ENCODE measurements around the gene AFMID.
A peak's percentile ranks its signal among the peaks of the same experiment; 100 is the strongest.

AFMID gene

DNA sequence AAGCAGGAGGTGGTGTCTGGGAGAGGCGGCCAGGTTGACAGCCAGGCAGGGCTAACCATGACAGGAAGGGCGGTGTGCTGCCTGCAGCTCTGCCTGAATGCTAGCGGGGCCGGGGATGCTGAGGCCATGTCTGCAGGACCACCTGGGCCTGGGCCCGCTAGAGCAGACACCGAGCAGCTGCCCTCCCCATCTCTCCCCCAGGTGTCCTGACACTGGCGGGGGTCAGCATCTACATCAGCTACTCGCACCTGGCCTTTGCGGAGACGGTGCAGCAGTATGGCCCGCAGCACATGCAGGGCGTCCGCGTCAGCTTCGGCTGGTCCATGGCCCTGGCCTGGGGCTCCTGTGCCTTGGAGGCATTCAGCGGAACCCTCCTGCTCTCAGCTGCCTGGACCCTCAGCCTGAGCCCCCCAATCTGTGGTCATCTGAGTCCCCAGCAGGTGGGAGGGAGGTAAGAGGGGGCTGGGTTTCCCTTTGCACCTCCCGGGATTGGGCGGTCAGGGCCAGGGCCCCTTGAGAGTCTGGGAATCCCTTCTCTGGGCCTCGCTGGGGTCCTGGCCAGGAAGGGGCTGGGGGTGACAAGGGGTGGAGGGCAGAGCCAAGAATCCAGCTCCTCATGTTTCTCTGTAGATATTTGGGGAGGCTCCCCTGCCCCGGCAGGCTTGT is 51.8 kb downstream of the AFMID start:
- Mint-ChIP-seq H3K4me1 (peaks cover 22 to 37% of the 10 kb centered on the region in 2 donors), H3K27me3 (peaks cover 9 to 11% of the 10 kb centered on the region in 2 donors), H3K27ac (no peak overlapping the region), H3K9me3 (peaks cover 3% of the 10 kb centered on the region in 2 donors), H3K36me3 (no peaks in the 10 kb centered on the region), H3K4me3 (no peak overlapping the region)
- DNase-seq (no peak), ATAC-seq (replicated peaks) (no peak)

DNA sequence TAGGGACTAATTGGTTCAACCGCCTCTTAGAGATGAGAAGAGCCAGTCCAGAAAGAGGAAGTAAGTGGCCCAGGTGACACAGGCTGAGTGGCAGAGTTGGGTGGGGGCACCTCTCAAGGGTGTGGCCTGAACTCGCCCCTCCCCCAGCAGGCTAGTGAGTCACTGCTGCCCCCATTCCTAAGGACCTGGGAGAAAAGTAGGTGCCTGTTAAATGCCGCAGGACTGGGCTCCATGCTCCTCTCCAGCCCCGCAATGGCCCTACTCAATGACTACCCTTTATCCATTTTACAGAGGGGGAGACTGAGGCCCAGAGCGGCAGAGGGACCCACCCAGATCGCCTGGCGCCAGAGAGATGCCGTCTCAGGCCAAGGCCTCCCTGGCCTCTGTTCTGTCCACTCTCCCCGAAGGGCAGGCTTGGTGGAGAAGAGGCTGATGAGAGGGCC is 52.3 kb downstream of the AFMID start:
- ATAC-seq (replicated peaks), result peak; percentile 39 to 79
- Mint-ChIP-seq H3K4me3 (no peak overlapping the region), H3K27ac (no peak overlapping the region)

DNA sequence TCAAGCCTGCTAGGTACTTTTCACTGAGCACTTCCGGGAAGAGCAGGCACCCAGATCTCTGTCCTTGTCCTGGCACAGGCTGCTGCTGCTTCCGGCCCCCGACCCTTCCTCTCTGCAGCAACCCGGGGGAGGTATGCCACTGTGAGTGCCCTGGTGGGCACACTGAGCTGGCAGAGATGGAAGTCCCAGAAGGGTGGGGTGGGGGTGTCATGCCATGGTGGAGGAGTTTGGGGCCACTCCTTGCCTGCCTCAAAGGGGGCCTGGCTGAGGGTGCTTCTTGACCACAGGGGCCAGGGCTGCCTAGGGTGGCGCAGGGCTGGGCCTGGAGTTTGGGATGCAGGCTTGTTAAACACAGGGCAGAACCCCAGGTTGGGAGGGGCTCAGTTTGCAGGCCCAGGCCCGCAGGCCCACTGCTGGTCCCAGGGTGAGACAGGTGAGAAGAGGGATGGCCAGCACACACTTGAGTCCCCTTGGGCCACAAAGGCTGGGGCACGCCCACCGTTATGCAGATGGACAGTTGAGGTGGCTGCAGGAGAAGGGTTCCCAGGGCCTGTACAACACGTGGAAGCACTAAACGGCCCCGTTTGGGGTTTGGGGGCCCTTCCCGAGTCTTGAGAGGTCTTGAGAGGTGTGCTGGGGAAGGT is 53.0 kb downstream of the AFMID start:
- Mint-ChIP-seq H3K27ac (no peak overlapping the region), H3K4me3 (no peak overlapping the region), H3K27me3 (peaks cover 0 to under 1% of the 10 kb centered on the region in 2 donors), H3K4me1 (peaks cover 25 to 37% of the 10 kb centered on the region in 2 donors), H3K9me3 (peaks cover 3% of the 10 kb centered on the region in 2 donors), H3K36me3 (no peaks in the 10 kb centered on the region)
- ATAC-seq (replicated peaks) (no peak), DNase-seq (no peak)

More for the DNA sequence above, 52.3 kb downstream of the AFMID start:
- peaks cover 4 to 6% of the 10 kb centered on the region in 2 donors for H3K27me3 Mint-ChIP-seq
- peaks cover 3% of the 10 kb centered on the region in 2 donors for H3K9me3 Mint-ChIP-seq
- peaks cover 25 to 37% of the 10 kb centered on the region in 2 donors for H3K4me1 Mint-ChIP-seq
- H3K36me3 Mint-ChIP-seq, result no peaks in the 10 kb centered on the region
- no peak for DNase-seq

DNA sequence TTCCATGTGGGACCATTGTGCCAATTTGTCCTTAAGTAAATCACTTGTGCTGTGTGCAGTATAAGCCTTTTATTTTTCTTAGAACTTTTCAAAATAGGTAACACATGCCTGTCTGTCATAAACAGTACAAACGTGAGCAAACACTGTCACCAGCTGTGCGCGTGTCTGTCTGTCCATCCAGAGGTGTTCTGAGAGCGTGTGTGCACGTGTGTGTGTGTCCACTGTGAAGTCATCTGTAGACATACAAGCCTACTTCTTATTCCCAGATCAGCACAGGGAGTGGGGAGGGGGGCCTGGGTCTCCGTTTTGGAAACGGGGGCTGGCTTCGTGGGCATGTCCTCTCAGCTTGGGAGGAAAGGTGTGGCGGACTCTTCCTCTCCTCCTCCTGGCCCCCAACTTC is 53.7 kb downstream of the AFMID start:
- no peak for DNase-seq
- Mint-ChIP-seq H3K27me3 (no peaks in the 10 kb centered on the region), H3K9me3 (peaks cover 3 to 7% of the 10 kb centered on the region in 2 donors), H3K4me1 (peaks cover 25 to 37% of the 10 kb centered on the region in 2 donors), H3K27ac (no peak overlapping the region), H3K36me3 (no peaks in the 10 kb centered on the region), H3K4me3 (no peak overlapping the region)
- ATAC-seq (replicated peaks), result no peak

DNA sequence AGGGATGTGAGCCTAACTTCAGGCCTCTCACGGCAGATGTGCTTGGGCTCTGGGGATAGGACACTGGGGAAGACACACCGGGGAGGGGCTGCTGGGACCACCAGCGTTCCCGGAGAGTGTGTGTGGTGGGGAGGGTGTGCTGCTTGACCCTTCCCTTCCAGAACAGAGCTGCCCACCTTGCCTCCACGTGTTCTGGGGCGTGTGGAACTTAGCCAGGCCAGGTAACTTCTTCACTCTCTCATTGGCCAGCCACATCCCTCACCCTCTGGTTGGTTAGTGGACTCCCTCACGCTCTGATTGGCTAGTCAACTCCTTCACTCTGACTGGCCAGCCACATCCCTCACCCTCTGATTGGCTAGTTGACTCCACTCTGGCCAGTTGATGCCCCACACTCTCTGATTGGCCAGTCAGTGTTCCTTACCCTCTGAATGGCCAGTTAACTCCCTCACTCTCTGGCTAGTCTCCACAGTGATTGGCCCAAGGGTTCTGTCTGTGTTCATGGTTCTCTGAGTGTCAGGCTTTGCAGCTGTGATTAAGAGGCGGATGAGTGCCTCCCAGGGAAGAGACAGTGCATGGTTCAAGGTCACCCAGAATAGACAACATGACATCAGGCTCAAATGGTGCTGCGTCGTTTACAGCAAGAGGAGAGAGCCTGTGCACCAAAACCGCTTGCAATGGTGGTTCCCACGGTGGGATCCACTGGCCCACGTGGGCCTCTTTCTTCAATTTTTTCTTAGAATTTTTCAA is 54.3 kb downstream of the AFMID start:
- peak overlapping the region; percentile 90 for H3K27ac Mint-ChIP-seq
- H3K9me3 Mint-ChIP-seq, result peaks cover 3 to 7% of the 10 kb centered on the region in 2 donors
- no peaks in the 10 kb centered on the region for H3K36me3 Mint-ChIP-seq
- ATAC-seq (replicated peaks), result no peak
- DNase-seq, result no peak
- peaks cover 25 to 37% of the 10 kb centered on the region in 2 donors for H3K4me1 Mint-ChIP-seq
- H3K27me3 Mint-ChIP-seq, result no peaks in the 10 kb centered on the region
- H3K4me3 Mint-ChIP-seq, result no peak overlapping the region

DNA sequence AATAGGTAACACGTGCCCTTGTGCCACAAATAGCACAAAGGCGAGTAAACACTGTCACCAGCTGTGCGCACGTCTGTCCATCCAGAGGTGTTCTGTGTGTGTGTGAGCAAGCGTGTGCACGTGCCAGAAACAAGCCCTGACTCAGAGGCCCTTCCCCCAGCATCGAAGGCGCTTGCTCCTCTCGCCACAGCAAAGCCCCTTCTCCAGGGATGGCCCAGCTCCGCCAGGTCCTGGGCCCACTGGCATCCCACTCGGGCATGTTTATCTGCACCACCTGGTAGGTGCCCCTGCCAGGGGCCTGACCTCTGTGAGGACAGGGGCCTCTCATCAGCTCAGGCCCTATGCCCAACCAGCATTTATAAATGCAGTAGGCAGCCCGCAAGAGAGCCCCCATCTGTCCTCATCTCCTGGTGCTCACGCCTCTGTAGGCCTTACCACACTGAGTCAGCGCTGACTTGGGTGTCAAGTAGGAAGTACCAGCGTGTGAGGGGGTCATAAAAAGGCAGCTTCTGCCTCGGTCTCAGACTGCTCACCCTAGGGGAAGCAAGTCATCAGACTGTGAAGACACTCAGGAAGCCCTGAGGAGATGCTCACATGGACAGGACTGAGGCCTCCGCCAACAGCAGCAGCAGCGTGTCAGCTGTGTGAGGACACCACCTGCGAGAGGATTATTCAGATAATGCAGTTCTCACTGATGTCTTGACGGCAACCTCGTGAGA is 55.0 kb downstream of the AFMID start:
- DNase-seq, result peak; percentile 61
- peak; percentile 82 to 87 for ATAC-seq (replicated peaks)
- H3K27ac Mint-ChIP-seq, result peak overlapping the region; percentile 93

DNA sequence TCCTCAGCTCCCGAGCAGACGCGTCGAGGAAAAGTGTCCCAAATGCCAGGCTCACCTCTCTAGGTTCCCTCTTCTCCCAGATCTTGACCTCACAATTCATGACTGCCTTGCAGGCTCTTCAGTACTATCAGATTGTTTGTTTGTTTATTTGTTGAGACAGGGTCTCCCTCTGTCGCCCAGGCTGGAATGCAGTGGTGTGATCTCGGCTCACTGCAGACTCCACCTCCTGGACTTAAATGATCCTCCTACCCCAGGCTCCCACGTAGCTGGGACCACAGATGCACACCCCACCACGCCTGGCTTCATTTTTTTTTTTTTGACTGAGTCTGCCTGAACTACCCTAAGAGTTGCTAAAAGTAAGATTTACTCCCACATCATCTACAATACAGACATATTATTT is 60.1 kb downstream of the AFMID start:
- DNase-seq (no peak), ATAC-seq (replicated peaks) (no peak)
- H3K27me3 Mint-ChIP-seq, result peaks cover 0 to 11% of the 10 kb centered on the region in 2 donors
- no peak overlapping the region for H3K4me3 Mint-ChIP-seq
- peaks cover 28 to 33% of the 10 kb centered on the region in 2 donors for H3K4me1 Mint-ChIP-seq
- H3K9me3 Mint-ChIP-seq, result peaks cover 0 to 7% of the 10 kb centered on the region in 2 donors
- H3K27ac Mint-ChIP-seq, result no peak overlapping the region
- no peaks in the 10 kb centered on the region for H3K36me3 Mint-ChIP-seq

More for the DNA sequence above, 55.0 kb downstream of the AFMID start:
- Mint-ChIP-seq H3K4me3 (no peak overlapping the region), H3K36me3 (no peaks in the 10 kb centered on the region), H3K9me3 (peaks cover 3 to 7% of the 10 kb centered on the region in 2 donors), H3K27me3 (no peaks in the 10 kb centered on the region), H3K4me1 (peaks cover 25 to 37% of the 10 kb centered on the region in 2 donors)

DNA sequence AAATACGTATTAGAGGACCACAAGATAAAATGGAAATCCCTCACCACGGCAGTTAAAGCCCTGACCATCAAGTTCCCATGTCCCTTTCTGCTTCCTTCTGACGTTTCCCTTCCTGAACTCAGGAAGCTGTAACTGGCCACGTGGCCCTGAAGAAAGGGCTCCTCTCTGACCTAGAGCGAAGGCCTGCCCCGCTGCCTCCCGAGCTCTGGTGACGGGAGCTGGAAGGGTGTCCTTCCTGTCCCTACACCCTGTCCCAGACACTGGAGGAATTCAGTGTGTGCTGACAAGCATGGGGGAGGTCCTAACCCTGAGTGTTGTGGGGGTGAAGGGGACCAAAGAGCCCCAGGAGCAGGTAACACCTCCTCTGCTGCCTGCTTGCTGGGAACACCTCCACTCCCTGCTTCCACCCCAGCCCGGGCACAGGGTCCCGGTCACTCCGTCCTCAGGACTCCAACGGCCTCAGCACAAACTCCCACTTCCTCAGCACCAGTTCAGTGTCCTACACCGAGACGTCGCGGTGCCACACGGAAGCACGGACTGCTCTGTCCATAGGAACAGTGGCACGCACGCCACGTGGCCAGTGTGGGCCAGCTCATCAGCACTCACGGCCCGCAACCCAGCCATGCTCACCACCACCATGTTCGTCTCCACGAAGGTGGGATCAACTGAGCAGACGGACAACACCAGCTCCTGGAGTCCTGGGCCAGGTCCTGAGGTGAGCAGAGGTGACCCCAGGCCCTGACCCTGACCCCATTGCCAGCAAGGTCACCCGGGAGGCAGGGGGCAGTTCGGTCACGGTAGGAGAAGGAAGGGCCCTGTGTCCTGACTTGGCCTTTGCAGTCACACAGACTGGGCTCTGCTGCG is 61.1 kb downstream of the AFMID start:
- ATAC-seq (replicated peaks) (no peak), DNase-seq (no peak)
- Mint-ChIP-seq H3K4me1 (peaks cover 26 to 33% of the 10 kb centered on the region in 2 donors), H3K27ac (peak overlapping the region; percentile 80), H3K27me3 (peaks cover 0 to 11% of the 10 kb centered on the region in 2 donors), H3K9me3 (peaks cover 0 to 4% of the 10 kb centered on the region in 2 donors), H3K4me3 (no peak overlapping the region), H3K36me3 (no peaks in the 10 kb centered on the region)

DNA sequence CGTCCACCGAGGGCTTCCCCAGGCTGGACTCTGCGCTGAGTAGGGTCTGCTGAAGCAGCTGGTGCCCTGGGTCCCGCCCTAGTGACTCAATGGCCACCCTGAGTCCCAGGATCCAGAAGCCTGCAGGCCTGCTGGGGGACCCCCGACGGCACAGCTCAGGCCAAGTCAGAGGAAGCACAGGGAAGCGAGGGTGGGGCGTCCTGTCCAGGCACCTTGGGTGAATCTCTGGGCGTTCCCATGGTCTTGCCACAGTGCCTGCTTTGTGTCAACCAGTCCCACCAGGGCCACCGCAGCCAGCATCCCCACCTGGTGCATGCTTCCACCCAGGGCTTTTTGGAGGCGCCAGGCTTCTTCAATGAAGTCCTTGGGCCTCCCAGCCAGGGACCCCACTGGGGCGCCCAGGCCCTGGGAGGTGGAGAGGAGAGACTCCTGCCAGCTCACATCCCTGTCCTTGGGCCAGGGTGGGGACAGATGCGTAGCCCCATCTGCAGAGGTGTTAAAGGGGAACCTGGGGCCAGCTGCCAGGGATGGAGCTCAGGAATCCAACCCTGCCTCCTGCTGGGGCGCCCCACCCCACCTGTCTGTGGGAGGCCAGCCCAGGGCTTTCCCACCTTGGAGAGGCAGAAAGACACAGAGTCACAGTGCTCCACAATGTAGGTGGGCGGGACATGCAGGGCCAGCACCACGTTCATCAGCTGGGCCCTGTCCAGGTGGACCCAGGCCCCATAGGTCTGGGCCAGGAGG is 62.1 kb downstream of the AFMID start:
- H3K36me3 Mint-ChIP-seq, result no peaks in the 10 kb centered on the region
- peaks cover 0 to 4% of the 10 kb centered on the region in 2 donors for H3K9me3 Mint-ChIP-seq
- H3K27me3 Mint-ChIP-seq, result peaks cover 0 to 11% of the 10 kb centered on the region in 2 donors
- no peak overlapping the region for H3K4me3 Mint-ChIP-seq
- peaks cover 26 to 39% of the 10 kb centered on the region in 2 donors for H3K4me1 Mint-ChIP-seq
- ATAC-seq (replicated peaks), result no peak
- no peak overlapping the region for H3K27ac Mint-ChIP-seq
- DNase-seq, result no peak

DNA sequence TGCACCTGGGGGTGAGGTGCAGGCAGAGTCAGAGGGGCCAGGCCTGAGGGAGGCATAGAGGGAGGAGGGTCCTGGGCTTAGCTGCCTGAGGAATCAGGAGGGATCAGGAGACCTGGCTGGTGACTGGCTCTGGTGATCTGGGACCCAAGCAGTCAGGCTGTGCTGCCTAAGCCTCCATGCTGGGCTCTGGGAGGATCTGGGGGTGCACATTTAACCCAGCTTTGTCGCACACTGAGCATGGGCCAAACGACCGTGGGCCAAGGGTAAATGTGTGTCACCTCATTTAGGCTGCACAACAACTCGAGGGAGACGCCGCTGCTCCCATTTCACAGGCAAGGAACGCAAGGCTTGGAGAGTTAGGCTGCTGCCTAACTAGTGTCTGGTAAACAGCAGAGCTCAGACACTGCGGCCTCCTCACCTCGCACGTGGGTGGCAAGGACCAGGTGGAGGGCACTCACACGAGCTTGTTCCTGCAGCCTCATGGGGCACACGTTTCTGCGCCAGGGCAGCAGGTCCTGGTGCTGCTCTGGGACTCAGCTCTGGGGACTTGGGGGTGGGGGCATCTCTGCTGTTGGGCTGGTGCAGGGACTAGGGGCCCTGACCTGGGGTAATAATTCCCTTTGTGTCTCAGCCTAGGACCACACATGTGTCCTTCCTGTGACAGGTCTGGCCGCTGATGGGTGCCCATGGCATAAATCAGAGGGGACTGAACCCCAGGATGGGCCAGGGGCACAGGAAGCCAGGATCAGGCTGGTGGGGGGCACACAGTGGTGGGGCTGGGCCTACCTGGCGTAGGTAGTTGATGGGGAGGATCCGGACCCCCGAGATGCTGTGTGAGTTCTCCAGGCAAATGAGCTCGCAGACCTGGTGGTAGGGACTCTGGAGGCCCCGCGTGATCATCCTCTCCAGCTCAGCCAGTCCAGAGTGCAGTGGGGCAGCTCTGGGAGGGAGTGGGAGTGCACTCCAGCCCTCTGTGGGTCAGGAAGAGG is 63.0 kb downstream of the AFMID start:
- Mint-ChIP-seq H3K27ac (no peak overlapping the region), H3K27me3 (peaks cover 0 to 11% of the 10 kb centered on the region in 2 donors), H3K4me3 (no peak overlapping the region), H3K4me1 (peaks cover 27 to 44% of the 10 kb centered on the region in 2 donors), H3K36me3 (no peaks in the 10 kb centered on the region), H3K9me3 (peaks cover 0 to 4% of the 10 kb centered on the region in 2 donors)
- no peak for ATAC-seq (replicated peaks)
- no peak for DNase-seq

DNA sequence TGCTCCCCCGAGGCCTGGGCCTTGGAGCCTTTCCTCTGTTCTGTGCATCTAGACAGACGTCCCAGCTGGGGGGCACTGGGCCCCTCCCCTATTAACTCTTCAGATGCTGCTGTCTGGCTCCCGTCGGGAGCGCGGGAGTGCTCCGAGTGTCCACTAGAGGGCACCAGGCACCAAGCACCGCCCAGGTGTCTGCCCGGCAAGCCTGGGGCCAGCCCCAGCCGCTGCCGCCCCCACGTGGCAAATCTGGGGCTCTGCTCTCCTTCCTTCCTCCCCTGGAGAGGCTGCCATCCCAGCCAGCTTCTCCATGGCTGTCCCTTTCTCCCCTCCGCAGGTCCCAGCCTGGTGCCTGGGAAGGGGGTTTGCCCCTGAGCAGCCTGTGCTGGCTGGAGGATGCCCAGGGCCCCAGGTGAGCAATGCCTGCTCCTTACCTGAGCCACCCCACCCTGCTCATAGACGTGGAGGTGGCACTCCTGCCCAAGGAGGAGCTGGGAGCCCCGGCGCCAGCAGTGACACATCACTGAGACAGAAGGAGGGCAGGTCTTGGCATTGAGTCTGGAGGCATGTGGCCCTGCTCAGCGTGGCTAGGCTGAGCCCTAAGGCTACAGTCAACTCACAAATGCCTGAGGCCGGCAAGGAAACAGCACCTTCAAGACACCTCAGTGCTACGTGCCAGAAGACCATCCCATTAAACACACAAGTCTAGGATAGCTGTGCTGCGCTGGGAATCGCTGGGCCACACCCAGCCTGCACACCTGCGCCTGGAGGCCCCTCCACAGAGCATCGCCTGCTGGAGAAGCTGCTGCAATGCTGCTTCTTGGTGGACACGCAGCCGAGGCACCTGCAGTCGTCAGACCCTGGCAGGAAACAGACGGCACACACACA is 64.0 kb downstream of the AFMID start:
- no peak overlapping the region for H3K27ac Mint-ChIP-seq
- DNase-seq (peak; percentile 80), ATAC-seq (replicated peaks) (peak; percentile 79 to 81)
- H3K4me1 Mint-ChIP-seq, result peaks cover 27 to 44% of the 10 kb centered on the region in 2 donors
- H3K36me3 Mint-ChIP-seq, result no peaks in the 10 kb centered on the region
- no peak overlapping the region for H3K4me3 Mint-ChIP-seq
- H3K9me3 Mint-ChIP-seq, result no peaks in the 10 kb centered on the region
- H3K27me3 Mint-ChIP-seq, result peaks cover 0 to 13% of the 10 kb centered on the region in 2 donors

Measured in stimulated activated naive B cell treated with anti-CD40 and anti-IgM and Interleukin-4, amounts not matched to agents 10 μg/mL and 1 μg/mL and 100 μg/mL, for 72 hours (primary cell).